Endometrial microvascular endothelial cells (primary cell): Measurements from ENCODE around the gene ZNF469. TPM values are rescaled to one million over a fixed set of nuclear protein-coding genes. Genes with fewer than 3 reads are reported as not detected.

Source experiments
- in situ Hi-C: cut with HindIII; loops from 2 replicates; pipeline ENCODE4 v1.10.0; 2017; ENCODE audit warnings: low sequenced_read_pairs, low pct_unique_long_range_greater_than_20kb; ENCODE audit errors: inconsistent ontology term
- total RNA-seq: library from RNA; depleted of rRNA; stranded (reverse); fragments of >200 nt; gene quantifications from one replicate; pipeline ENCODE4 v1.2.3, GENCODE V29; 2015; ENCODE audit errors: inconsistent ontology term

Gene ZNF469
- total RNA-seq, 1 donor from 2014 or later = 1.6 TPM

DNA sequence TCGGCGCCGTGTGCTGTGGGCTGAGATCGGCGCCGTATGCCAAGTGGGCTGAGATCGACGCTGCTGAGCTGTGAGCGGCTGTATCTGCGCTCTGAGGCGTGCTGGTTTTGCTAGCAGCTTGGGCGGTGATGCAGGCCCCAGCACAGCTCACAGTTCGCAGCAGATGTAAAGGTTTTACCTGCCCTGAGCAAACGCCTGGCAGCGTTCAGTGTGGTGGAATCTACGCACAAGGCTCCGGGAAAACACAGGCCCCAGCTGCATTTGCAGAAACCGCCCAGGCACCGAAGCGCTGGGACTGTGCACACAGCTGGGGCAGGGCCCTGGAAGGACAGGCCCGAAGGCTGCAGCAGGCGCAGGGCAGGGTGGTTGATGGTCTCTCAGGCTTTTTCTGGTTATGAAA lies 8.0 kb upstream of the ZNF469 start:
- in situ Hi-C loops = no loop called here

DNA sequence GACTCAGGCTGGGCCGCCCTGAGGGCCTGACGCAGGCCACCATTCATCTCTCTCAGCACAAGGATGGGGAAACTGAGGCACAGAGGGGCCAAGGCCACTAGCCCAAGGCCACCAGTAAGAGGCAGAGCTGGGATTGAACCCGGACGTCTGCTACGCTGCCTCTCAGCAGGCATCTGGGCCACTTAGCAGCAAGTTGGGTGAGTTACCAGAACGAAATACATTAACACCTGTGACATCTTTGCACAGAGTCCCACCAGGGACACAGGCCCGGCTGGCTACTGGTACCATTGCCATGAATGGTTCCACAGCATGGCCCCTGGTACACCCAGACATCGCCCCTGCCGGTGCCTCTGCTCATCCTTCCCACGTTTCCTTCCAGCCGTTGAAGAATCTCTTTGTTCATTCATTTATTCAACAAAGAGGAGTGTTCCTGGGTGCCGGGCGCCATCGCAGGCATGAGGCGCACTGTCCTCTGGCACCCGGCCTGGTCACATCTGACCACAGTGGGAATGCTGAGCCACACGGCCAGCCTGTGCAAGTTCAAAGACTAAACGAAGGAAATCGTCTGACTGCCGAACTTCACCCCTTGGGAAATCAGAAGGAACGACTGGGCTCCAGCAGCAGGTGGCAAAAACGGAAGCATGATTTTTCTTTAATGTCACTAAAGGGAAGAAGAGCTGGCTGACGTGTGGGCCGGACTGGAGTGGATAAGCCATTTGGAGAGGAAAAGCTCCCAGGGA lies 7.4 kb upstream of the ZNF469 start:
- in situ Hi-C loops = no loop called here

DNA sequence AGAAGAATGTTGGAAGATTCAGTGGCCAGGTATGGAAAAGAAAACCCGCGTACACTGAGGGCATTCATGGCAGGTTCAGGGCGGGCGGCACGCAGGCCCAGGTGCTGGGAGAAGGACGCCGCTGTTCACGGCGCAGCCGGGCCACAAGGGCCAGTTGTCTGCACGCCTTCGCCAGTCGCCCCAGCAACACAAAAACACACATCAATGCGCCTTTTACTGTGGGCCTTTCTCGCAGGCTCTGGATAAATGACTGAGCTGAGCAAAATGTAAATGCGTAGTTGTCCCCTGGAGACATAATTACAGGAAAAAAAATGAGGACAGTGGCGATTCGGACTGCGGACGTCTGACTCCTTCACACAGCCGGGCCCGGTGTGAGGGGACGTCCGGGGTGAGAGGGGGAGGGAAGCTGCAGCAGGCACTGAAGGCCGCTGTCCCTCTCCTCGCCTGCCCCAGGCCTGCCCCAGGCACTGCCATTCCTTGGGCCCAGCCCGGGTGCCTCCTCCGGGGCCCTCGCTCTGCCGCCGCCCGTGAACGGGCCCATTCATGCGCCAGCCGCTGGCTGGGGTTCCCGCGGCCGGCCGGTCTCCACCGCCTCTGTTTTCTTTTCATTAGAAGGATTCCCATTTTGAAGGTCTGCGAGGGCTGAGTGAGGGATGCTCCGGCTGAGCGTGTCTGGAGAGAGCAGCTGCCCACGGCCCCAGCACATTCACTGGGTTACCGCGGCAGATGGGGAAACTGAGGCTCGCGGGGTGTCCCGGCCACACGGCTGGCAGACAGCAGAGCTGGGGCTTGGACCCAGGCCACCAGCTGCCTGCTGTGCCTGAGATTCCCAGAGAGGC lies 6.5 kb upstream of the ZNF469 start:
- in situ Hi-C loops = no loop called here

DNA sequence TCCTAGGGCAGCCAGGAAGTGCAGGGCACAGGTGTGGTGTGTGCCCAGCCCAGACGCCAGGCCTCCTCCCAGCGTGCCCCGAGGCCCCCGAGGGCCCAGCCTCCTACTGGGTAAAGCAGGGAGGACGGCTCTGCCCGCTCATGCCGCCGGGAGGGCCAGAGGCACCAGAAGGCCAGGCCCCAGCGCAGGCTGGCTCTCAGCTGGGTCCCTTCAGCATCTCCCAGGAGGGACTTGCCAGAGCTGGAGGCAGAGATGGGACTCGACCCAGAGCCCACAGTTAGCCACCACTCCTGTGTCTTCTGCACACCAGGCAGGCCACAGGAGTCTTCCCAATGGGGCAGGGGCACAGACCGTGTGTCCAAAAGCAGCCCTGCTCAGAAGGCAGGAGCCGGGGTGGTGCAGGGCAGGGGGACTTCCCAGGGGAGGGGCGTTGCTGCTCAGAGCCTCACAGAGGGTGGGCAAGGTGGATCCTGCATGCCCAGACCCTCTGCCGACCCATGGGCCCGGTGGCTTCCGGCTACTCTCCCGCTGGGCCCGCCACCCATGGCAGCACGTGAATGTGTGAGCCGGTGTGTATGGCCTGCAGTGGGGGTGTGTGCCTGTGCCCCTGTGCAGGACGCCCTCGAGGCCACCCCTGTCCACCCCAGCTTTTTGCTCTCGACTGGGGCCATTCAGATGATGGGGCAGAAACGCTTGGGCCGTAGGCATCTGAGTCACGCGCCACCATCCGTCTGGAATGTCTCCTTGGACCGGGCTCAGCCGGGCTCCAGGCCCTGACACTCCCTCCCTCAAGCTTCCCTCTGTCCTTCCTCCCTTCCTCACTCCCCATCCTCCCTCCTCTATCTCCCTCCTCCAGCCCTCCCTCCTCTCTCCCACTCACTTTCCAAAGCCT lies 5.7 kb upstream of the ZNF469 start:
- in situ Hi-C loops = no loop called here

DNA sequence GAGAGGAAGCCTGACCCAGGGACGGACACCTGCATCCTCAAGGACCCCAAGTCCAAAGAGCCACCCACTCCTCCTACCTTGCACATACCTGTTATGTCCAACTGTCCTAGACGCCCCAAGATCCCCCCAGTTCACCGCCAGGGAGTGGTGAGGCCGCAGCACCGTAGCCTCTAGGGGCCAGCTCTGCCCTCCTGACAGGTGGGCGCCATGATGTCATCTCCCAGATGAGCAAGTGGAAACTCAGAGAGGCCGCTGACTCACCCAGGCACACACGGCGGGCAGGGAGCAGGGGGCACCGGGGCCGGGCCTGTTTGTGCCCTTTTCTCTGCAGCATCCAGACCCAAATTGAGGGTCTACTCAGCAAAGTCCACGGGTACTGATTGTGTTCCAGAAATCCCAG lies 4.8 kb upstream of the ZNF469 start:
- in situ Hi-C loops = no loop called here

DNA sequence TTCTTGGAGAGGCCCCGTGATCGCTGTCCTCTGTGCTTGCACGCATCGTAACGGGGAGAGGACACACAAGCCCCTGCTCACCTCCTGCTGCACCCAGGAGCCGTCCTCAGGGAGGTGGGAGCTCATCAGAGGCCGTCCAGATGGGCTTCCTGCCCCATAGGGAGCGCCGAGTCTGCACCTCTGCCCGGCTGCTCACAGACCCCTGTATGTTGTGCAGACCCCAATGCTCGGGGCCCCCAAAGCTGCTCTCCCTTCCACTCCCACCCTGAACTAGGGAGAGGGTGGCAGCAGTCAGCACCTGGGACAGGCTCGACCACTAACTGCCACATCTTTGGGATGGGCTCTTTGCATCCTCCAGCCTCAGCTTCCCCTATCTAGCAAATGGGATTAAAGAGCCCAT lies 4.4 kb upstream of the ZNF469 start:
- in situ Hi-C loops = no loop called here

DNA sequence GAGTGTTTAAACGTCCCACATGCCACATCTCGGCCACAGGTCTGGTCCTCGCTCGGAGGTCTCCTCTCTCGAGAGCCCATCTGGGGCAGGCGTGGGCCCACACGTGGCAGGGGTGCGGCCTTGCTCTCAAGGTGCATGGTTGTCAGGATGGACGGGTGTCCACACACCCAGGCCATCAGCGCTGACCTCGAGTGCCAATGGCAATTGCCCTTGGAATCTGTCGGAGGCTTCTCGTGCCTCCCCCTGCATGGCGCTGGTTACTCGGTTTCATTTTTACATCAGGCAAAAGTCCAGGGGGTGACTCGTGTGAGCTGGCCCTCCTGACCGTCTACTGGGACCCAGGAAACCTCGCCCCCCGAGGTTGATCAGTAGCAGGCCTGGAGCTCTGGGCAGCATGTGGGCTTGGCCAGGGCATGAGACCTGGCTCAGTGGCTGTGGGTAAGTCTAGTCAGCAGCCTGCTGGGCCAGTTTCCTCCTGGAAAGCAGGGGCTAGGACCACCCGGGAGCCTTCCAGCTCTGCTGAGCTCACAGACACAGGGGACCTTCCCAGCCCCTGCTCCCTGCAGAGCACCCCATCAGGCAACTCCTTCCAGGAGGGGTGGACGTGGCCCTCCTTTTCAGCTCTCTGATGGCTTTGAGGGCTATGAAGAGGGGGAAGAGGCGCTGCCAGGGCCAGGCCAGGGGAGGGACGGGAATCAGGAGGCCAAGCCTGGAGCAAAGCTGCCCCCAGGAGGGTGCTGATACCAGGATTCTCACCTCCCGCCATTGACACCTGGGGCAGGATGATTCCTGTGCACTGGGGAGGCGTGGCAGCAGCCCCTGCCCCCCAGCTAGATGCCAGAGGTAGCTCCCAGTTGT lies 3.7 kb upstream of the ZNF469 start:
- in situ Hi-C loops = no loop called here

DNA sequence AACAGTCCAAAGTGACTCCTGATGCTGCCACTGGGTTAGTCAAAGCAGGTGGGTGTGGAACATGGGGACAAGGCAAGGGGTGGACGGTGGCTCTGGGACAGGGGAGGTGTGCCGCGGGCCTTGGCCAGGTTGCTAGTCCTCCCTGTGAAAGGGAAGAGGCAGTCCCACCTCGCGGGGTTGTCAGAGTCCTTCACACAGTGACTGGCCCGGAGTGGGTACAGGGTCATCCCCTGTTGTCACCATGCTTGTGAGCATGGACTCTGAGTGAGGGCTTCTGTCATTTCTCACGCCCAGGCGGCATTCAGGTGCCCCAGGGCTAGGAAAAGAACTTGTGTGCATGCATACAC lies 3.1 kb upstream of the ZNF469 start:
- in situ Hi-C loops = no loop called here

DNA sequence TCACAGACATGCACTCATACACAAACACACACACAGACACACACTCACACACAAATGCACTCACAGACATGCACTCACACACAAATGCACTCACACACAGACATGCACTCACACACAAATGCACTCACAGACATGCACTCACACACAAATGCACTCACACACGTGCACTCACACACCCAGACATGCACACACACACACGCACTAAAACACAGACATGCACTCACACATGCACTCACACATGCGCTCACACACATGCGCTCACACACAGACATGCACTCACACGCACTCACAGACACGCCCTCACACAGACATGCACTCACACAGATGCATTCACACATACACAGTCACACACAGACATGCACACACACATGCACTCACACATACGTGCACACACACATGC lies 2.7 kb upstream of the ZNF469 start:
- in situ Hi-C loops = no loop called here

DNA sequence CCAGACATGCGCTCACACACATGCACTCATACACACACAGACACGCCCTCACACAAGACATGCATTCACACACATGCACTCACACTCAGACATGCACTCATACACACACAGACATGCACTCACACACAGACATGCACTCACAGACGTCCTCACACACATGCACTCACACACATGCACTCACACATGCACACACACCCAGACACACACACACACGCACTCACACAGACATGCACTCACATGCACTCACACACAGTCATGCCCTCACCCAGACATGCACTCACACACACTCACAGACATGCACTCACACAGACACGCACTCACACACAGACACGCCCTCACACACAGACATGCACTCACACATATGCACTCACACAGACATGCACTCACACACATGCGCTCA lies 2.1 kb upstream of the ZNF469 start:
- in situ Hi-C loops = no loop called here

DNA sequence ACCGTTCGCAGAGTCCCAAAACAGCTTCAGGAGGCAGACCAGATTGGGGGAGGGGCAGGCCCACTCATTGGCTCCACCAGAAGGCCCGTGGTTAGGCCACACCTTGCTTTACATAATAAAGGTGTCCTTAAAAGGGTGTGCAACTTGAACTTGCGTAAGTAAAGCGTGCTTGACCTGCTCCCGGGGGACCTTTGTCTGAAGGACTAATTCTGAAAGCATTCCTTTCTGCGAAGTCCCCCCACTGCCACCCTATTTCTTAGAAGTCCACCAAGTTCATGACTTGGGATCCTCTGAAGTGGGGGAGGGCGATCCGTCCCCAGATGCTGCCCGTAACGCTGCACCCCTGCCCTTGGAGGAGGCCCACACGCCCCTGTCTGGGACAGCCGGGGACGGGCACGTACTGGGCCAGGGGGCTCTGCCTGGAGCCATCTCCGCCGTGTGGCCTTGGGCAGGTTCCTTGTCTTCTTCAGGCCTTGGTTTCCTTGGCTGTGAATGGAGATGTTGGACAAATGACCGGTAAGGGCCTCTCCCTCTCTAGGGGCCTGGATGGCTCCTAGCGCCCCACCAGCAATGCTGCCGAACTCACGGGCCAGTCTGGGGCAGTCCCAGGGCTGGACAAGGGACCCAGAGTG lies 823 bp upstream of the ZNF469 start:
- in situ Hi-C loops = no loop called here

DNA sequence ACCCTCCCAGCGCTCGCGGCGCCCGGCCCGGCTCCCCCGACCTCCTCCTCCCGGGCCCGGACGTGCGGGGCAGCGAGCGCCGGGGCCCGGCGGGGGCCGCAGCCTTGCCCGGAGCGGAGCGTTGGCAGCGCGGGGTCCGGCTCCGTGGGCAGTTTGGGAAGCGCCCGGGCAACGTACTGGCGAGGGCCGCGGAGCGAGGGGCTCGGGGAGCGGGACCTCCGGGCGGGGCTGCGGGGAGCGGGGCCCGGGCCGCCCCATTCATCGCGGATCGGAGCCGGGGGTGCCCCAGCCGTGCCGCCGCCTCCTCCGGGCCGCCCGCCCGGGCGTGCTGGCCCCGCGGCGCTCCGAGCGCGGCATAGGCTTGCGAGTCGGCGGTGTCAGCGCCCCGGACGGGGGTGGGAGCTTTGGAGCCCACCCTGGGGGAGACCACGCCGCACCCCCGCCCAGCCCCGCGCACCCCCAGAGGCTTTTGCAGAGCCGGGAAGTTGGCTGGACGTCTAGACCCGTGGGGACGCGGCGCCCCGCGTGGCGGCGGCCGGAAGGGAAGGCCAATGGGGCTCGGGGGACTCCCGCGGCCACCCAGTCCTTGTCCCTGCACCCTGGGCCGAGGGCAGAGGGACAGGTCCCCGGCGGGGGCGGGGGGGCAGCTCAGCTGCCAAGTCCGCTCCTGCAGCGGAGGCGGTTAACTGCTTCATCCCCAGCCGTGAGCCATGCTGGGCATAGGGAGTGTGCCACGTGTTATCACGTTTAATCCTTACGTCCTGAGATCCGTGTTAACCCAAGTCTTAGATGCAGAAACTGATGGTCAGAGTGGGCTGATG lies 852 bp downstream of the ZNF469 start:
- in situ Hi-C loops = no loop called here

DNA sequence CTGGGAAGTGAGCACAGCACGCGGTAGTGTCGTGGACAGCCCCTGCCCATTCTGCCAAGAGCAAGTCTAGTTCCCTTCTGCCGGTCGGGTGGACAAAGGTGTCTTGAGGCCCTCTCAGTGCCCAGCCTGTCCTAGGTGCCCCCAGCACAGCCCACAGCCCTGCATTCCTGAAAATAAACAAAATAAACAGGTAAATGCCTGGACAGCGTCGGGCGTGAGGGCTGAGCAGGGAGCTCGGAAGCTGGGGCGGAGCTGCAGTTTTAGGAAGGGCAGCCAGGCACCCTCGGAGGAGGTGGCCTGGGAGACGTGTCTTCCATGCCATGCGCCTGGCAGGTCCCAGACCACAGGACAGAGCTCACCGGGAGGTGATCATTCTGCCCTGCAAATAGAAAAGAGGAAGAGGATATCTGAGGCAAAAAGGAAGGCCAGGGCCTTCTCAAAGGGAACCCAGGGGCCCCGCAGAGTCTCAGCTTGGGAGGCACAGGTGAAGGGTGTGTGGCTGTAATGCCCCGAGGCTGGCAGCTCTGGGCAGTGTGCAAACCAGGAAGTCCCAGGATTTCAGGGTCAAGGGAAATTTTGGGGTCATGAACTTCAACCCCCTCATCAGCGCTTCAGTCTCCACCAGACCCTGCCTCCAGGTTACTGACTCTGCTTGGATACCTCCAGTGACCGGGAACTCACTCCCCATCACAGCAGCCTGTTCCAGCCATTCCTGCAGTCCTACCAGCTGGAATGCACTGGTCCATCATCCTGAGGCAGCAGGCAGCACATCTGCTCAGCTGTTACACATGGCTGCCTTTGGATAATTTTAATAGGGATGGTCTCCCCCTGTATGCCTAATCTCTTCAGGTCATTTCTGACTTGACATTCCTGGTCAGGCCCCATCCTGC lies 1.7 kb downstream of the ZNF469 start:
- in situ Hi-C loops = no loop called here

DNA sequence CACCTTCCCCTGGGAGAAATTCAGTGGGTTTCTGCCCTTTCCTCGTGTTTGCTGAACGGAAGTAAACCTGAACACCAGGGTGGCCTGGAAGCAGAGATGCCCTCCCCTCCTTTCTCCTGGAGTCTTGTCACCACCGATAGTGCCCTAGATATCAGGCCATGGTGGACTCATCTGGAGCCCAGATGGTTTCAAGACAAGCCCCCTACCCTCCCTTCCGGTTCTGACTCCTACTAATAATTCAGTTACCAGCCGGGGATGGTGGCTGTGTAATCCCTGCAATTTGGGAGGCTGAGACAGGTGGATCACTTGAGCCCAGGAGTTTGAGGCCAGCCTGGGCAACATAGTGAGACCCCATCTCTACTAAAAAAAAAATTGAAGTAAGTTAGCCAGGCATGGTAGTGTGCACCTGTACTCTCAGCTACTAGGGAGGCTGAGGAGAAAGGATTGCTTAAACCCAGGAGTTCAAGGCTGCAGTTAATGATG lies 2.4 kb downstream of the ZNF469 start:
- in situ Hi-C loops = no loop called here

DNA sequence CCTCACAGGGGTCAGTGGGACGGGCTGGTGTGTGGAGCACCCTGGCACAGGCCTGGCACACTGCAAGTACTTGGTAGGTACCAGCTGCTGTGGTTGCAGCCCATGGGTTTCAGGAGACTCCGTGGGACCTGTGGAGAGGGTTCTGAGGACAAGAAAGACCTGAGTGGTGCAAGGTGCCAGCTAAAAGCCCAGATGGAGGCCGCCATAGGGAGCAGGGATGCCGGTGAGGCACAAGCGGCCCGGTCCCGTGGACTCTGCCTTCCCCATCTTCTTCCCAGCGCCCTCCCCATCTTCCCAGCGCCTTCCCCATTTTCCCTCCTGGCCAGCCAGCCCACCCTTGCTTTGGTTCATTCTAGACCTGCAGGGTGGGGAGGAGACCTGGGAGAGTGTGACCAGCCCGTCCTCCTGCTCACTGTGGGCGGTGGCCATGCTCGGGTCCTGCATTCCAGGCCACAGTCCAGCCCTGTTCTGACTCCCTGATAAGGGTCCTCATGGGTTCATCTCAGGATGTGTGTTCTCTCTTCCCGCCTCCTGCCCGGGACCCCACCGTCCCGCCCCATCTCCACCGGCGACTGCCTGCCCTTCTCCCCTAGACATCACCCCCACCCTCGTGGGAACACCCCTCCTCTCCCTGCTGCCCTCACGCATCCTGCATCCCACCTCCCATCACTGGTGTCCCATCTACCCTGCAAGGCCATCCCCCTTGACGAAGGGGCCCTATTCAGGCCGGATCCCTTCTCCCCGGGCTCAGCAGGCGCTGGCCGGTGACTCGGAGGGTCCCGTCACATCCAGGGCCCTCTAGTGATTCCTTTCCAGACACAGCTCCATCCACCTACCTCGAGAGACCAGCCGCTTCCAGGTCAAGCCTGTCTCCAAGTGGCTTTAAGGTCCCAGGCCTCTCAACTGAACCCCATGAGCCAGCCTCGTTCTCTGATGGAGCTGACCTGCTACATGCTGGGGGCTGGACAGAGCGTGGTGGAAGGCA lies 3.4 kb downstream of the ZNF469 start:
- in situ Hi-C loops = no loop called here
